ENCODE data around the gene RYR3. TPM values are rescaled to one million over a fixed set of nuclear protein-coding genes. Genes with fewer than 3 reads are reported as not detected.

The RYR3 gene
- total RNA-seq, 1 donor from 2014 or later: 0.07 TPM

GRCh38 chr15:33392453-33392852, 81.7 kb downstream of the RYR3 start:
- Mint-ChIP-seq H3K4me3 (ENCODE audit: unreplicated experiment) (no peak overlapping the region), H3K27ac (ENCODE audit: unreplicated experiment) (no peak overlapping the region)

GRCh38 chr15:33393546-33393945, 82.8 kb downstream of the RYR3 start:
- peaks cover 18% of the 10 kb centered on the region for H3K27me3 Mint-ChIP-seq (ENCODE audit: low read depth)
- H3K27ac Mint-ChIP-seq (ENCODE audit: unreplicated experiment): no peak overlapping the region
- TF ChIP-seq CTCF (IDR thresholded peaks at IDR 0.05): no peak
- H3K4me1 Mint-ChIP-seq (ENCODE audit: low read depth): no peaks in the 10 kb centered on the region
- no peak for DNase-seq (ENCODE audit: low spot score)
- H3K36me3 Mint-ChIP-seq (ENCODE audit: low read depth): no peaks in the 10 kb centered on the region
- H3K4me3 Mint-ChIP-seq (ENCODE audit: unreplicated experiment): no peak overlapping the region
- H3K9me3 Mint-ChIP-seq (ENCODE audit: low read depth): no peaks in the 10 kb centered on the region

More at GRCh38 chr15:33392453-33392852, 81.7 kb downstream of the RYR3 start:
- H3K9me3 Mint-ChIP-seq (ENCODE audit: low read depth): no peaks in the 10 kb centered on the region
- no peak for DNase-seq (ENCODE audit: low spot score)
- no peaks in the 10 kb centered on the region for H3K36me3 Mint-ChIP-seq (ENCODE audit: low read depth)
- no peaks in the 10 kb centered on the region for H3K4me1 Mint-ChIP-seq (ENCODE audit: low read depth)
- H3K27me3 Mint-ChIP-seq (ENCODE audit: low read depth): peaks cover 28% of the 10 kb centered on the region
- no peak for TF ChIP-seq CTCF (IDR thresholded peaks at IDR 0.05)

- TF ChIP-seq CTCF (IDR thresholded peaks at IDR 0.05): no peak
- Mint-ChIP-seq H3K4me1 (ENCODE audit: low read depth) (no peaks in the 10 kb centered on the region), H3K27ac (ENCODE audit: unreplicated experiment) (no peak overlapping the region), H3K9me3 (ENCODE audit: low read depth) (no peaks in the 10 kb centered on the region), H3K4me3 (ENCODE audit: unreplicated experiment) (no peak overlapping the region), H3K36me3 (ENCODE audit: low read depth) (no peaks in the 10 kb centered on the region), H3K27me3 (ENCODE audit: low read depth) (peaks cover 21% of the 10 kb centered on the region)
- no peak for DNase-seq (ENCODE audit: low spot score)
Measured at GRCh38 chr15:33395321-33395720, 84.6 kb downstream of the RYR3 start.

- TF ChIP-seq CTCF (IDR thresholded peaks at IDR 0.05): no peak
- H3K4me1 Mint-ChIP-seq (ENCODE audit: low read depth): no peaks in the 10 kb centered on the region
- H3K9me3 Mint-ChIP-seq (ENCODE audit: low read depth): no peaks in the 10 kb centered on the region
- no peak overlapping the region for H3K4me3 Mint-ChIP-seq (ENCODE audit: unreplicated experiment)
- H3K36me3 Mint-ChIP-seq (ENCODE audit: low read depth): no peaks in the 10 kb centered on the region
- H3K27me3 Mint-ChIP-seq (ENCODE audit: low read depth): peaks cover 22% of the 10 kb centered on the region
- DNase-seq (ENCODE audit: low spot score): no peak
- H3K27ac Mint-ChIP-seq (ENCODE audit: unreplicated experiment): no peak overlapping the region
Measured at GRCh38 chr15:33395846-33396245, 85.1 kb downstream of the RYR3 start.

- Mint-ChIP-seq H3K4me1 (ENCODE audit: low read depth) (no peaks in the 10 kb centered on the region), H3K36me3 (ENCODE audit: low read depth) (no peaks in the 10 kb centered on the region), H3K9me3 (ENCODE audit: low read depth) (no peaks in the 10 kb centered on the region), H3K4me3 (ENCODE audit: unreplicated experiment) (no peak overlapping the region), H3K27ac (ENCODE audit: unreplicated experiment) (no peak overlapping the region), H3K27me3 (ENCODE audit: low read depth) (peaks cover 22% of the 10 kb centered on the region)
- no peak for TF ChIP-seq CTCF (IDR thresholded peaks at IDR 0.05)
- DNase-seq (ENCODE audit: low spot score): no peak
Measured at GRCh38 chr15:33396475-33396874, 85.7 kb downstream of the RYR3 start.

Data from chondrocyte (in vitro differentiated cells).